SK-MEL-5 (cell line): ENCODE measurements around the gene SLC31A2. TPM values are rescaled to one million over a fixed set of nuclear protein-coding genes. Genes with fewer than 3 reads are reported as not detected.
"Not testable (repeated sequence)": the region's sequence is repeated elsewhere in the genome, so short reads cannot be mapped to it uniquely, and the experiment has no call there.

Experiments
- DNase-seq: peaks from one replicate; pipeline ENCODE4 v3.0.0-alpha.2; 2016; ENCODE audit warnings: low read depth, low spot score
- in situ Hi-C: cut with HindIII; loops from 2 replicates; pipeline ENCODE4 v1.10.0; 2016; ENCODE audit warnings: low sequenced_read_pairs, high pct_unique_total_duplicates, low pct_unique_long_range_greater_than_20kb
- total RNA-seq: library from RNA; depleted of rRNA; stranded (reverse); fragments of >200 nt; shearing (Covaris generic); gene quantifications from 2 replicates; pipeline ENCODE4 v1.2.3, GENCODE V29; 2014

SLC31A2 gene
- total RNA-seq, 1 experiment from 2014 or later = 11.9 TPM

GRCh38 chr9:113143432-113144227, 7.2 kb upstream of the SLC31A2 start:
- in situ Hi-C loops = no loop called here
- DNase-seq = no peak

- in situ Hi-C loops = no loop called here
- no peak for DNase-seq
These were observed 2.5 kb upstream of the SLC31A2 start for GRCh38 chr9:113148372-113148705.

GRCh38 chr9:113148781-113149510, 1.9 kb upstream of the SLC31A2 start:
- in situ Hi-C loops = no loop called here

GRCh38 chr9:113149561-113149960, 1.2 kb upstream of the SLC31A2 start:
- in situ Hi-C loops, DNase-seq: not testable (repeated sequence)

More at GRCh38 chr9:113148781-113149510, 1.9 kb upstream of the SLC31A2 start:
- DNase-seq = no peak

GRCh38 chr9:113151696-113152630, 1.2 kb downstream of the SLC31A2 start:
- in situ Hi-C loops = no loop called here
- no peak for DNase-seq

- in situ Hi-C loops = no loop called here
- no peak for DNase-seq
These were observed 1.9 kb downstream of the SLC31A2 start for GRCh38 chr9:113152699-113153098.

- DNase-seq = no peak
- in situ Hi-C loops = no loop called here
These were observed 2.8 kb downstream of the SLC31A2 start for GRCh38 chr9:113153599-113153998.

GRCh38 chr9:113154471-113154870, 3.7 kb downstream of the SLC31A2 start:
- in situ Hi-C loops = no loop called here

GRCh38 chr9:113154946-113155345, 4.1 kb downstream of the SLC31A2 start:
- DNase-seq = no peak
- in situ Hi-C loops = no loop called here

More at GRCh38 chr9:113154471-113154870, 3.7 kb downstream of the SLC31A2 start:
- DNase-seq = no peak

- DNase-seq = no peak
- in situ Hi-C loops = no loop called here
These were observed 5.2 kb downstream of the SLC31A2 start for GRCh38 chr9:113155911-113156588.

- in situ Hi-C loops = no loop called here
- DNase-seq = no peak
These were observed 6.1 kb downstream of the SLC31A2 start for GRCh38 chr9:113156880-113157279.

GRCh38 chr9:113158446-113158845, 7.6 kb downstream of the SLC31A2 start:
- in situ Hi-C loops = no loop called here
- DNase-seq = no peak

GRCh38 chr9:113160571-113160970, 9.8 kb downstream of the SLC31A2 start:
- DNase-seq = no peak
- in situ Hi-C loops = no loop called here

GRCh38 chr9:113163001-113163400, 12.2 kb downstream of the SLC31A2 start:
- in situ Hi-C loops = no loop called here

GRCh38 chr9:113164536-113165300, 13.9 kb downstream of the SLC31A2 start:
- DNase-seq = no peak
- in situ Hi-C loops = no loop called here

More at GRCh38 chr9:113163001-113163400, 12.2 kb downstream of the SLC31A2 start:
- no peak for DNase-seq

- in situ Hi-C loops = no loop called here
- DNase-seq = no peak
These were observed 15.2 kb downstream of the SLC31A2 start for GRCh38 chr9:113166039-113166438.

- DNase-seq = no peak
- in situ Hi-C loops = no loop called here
These were observed 18.0 kb downstream of the SLC31A2 start for GRCh38 chr9:113168809-113169208.
